Mesenchymal stem cell (in vitro differentiated cells and primary cell): ENCODE measurements around the gene SULT6B1.

Experiments
- DNase-seq: peaks from one replicate; pipeline ENCODE4 v3.0.0-alpha.2; 2013
- H2AFZ ChIP-seq: one replicate; pipeline ENCODE4 v1.6.1; 2013; ENCODE audit warnings: low read depth, mild to moderate bottlenecking, control low read depth, inconsistent platforms, low read length, moderate library complexity
- H2AK5ac ChIP-seq: 2 replicates; pipeline ENCODE4 v1.6.1; 2013; ENCODE audit warnings: low read length, moderate library complexity, mild to moderate bottlenecking, inconsistent platforms; ENCODE audit not compliant: severe bottlenecking
- H2BK120ac ChIP-seq: one replicate; pipeline ENCODE4 v1.6.1; 2013; ENCODE audit warnings: low read depth, mild to moderate bottlenecking, inconsistent platforms, low read length, moderate library complexity
- H2BK12ac ChIP-seq, 2 experiments: one replicate each; pipeline ENCODE4 v1.6.1; 2013; ENCODE audit warnings: inconsistent platforms in 2 of 2, low read length in 2 of 2, mild to moderate bottlenecking in 2 of 2, moderate library complexity in 2 of 2, control low read depth in 1 of 2
- H2BK15ac ChIP-seq: one replicate; pipeline ENCODE4 v1.6.1; 2013; ENCODE audit warnings: mild to moderate bottlenecking, low read depth, inconsistent platforms; ENCODE audit not compliant: poor library complexity, severe bottlenecking
- H2BK5ac ChIP-seq: 2 replicates; pipeline ENCODE4 v1.6.1; 2013; ENCODE audit warnings: low read depth, mild to moderate bottlenecking, low read length, control low read depth, inconsistent platforms; ENCODE audit not compliant: poor library complexity, severe bottlenecking
- H3K14ac ChIP-seq, 2 experiments: one replicate each; pipeline ENCODE4 v1.6.1; 2013; ENCODE audit warnings: inconsistent platforms in 2 of 2, low read length in 2 of 2, control low read depth in 1 of 2, mild to moderate bottlenecking in 1 of 2, moderate library complexity in 1 of 2
- H3K18ac ChIP-seq, 2 experiments: one replicate each; pipeline ENCODE4 v1.6.1; 2013; ENCODE audit warnings: inconsistent platforms in 2 of 2, low read length in 2 of 2, control low read depth in 1 of 2, low read depth in 1 of 2, mild to moderate bottlenecking in 1 of 2
- H3K23ac ChIP-seq, 2 experiments: one replicate each; pipeline ENCODE4 v1.6.1; 2013; ENCODE audit warnings: inconsistent platforms in 2 of 2, low read length in 2 of 2, mild to moderate bottlenecking in 2 of 2, moderate library complexity in 2 of 2, control low read depth in 1 of 2
- H3K27ac ChIP-seq: 2 replicates; pipeline ENCODE4 v1.5.1; 2013; ENCODE audit warnings: mild to moderate bottlenecking, moderate library complexity, low read length, control low read depth, inconsistent platforms; ENCODE audit not compliant: poor library complexity, severe bottlenecking
- H3K27me3 ChIP-seq, 2 experiments: 2 replicates each; pipeline versions ENCODE4 v1.6.1 to v1.7.0; 2013; ENCODE audit warnings: low read length in 2 of 2, mild to moderate bottlenecking in 2 of 2, moderate library complexity in 2 of 2, control low read depth in 1 of 2, inconsistent platforms in 1 of 2; ENCODE audit not compliant: control insufficient read depth in 1 of 2, insufficient read depth in 1 of 2
- H3K36me3 ChIP-seq, 2 experiments: 2 replicates each; pipeline versions ENCODE4 v1.6.1 to v1.7.0; 2013; ENCODE audit warnings: low read length in 2 of 2, control low read depth in 1 of 2, inconsistent platforms in 1 of 2, low read depth in 1 of 2, mild to moderate bottlenecking in 1 of 2; ENCODE audit not compliant: insufficient read depth in 2 of 2, control insufficient read depth in 1 of 2
- H3K4ac ChIP-seq, 2 experiments: one replicate each; pipeline ENCODE4 v1.6.1; 2013; ENCODE audit warnings: inconsistent platforms in 2 of 2, low read length in 2 of 2, mild to moderate bottlenecking in 2 of 2, moderate library complexity in 2 of 2, control low read depth in 1 of 2, low read depth in 1 of 2
- H3K4me1 ChIP-seq: 2 replicates; pipeline ENCODE4 v1.6.1; 2013; ENCODE audit warnings: low read depth, low read length, control low read depth; ENCODE audit not compliant: control insufficient read depth, insufficient read depth
- H3K4me2 ChIP-seq: 2 replicates; pipeline ENCODE4 v1.6.1; 2013; ENCODE audit warnings: low read length, mild to moderate bottlenecking, inconsistent platforms; ENCODE audit not compliant: poor library complexity, severe bottlenecking
- H3K4me3 ChIP-seq, 2 experiments: 2 replicates each; pipeline versions ENCODE4 v1.5.1 to v1.7.0; 2013; ENCODE audit warnings: low read length in 2 of 2, mild to moderate bottlenecking in 2 of 2, control low read depth in 1 of 2, low read depth in 1 of 2; ENCODE audit not compliant: insufficient read depth in 1 of 2
- H3K79me1 ChIP-seq: replicated peaks from 2 replicates; pipeline ENCODE4 v1.6.1; 2013; ENCODE audit warnings: mild to moderate bottlenecking, control low read depth, low read length, inconsistent platforms; ENCODE audit not compliant: poor library complexity, severe bottlenecking
- H3K9ac ChIP-seq: 2 replicates; pipeline ENCODE4 v1.7.0; 2013; ENCODE audit warnings: mild to moderate bottlenecking, low read length, moderate library complexity
- H3K9me3 ChIP-seq: 2 replicates; pipeline ENCODE4 v1.7.0; 2013; ENCODE audit warnings: mild to moderate bottlenecking, low read length; ENCODE audit not compliant: control insufficient read depth
- H4K8ac ChIP-seq: one replicate; pipeline ENCODE4 v1.6.1; 2013; ENCODE audit warnings: inconsistent platforms, mild to moderate bottlenecking, low read length, moderate library complexity
- H4K91ac ChIP-seq: one replicate; pipeline ENCODE4 v1.6.1; 2013; ENCODE audit warnings: mild to moderate bottlenecking, low read length, inconsistent platforms
- WGBS: methylation state at CpG from one replicate; pipeline ENCODE4 v1.1.7; 2013; ENCODE audit warnings: mixed read lengths; 5-methylcytosine and 5-hydroxymethylcytosine counted together

SULT6B1 gene

GRCh38 chr2:37224063-37224462 lies 35.6 kb upstream of the SULT6B1 start:
- Histone ChIP-seq H3K9ac (no peak overlapping the region), H3K36me3 (peaks cover 12 to 74% of the 10 kb centered on the region in 2 experiments), H3K9me3 (no peaks in the 10 kb centered on the region), H3K23ac (no peak overlapping the region), H3K18ac (no peak overlapping the region), H3K79me1 (peaks cover 17% of the 10 kb centered on the region), H2BK15ac (no peak overlapping the region), H3K4me3 (no peak overlapping the region), H3K27ac (no peak overlapping the region), H2BK5ac (no peak overlapping the region), H3K4ac (no peak overlapping the region), H2AK5ac (no peak overlapping the region), H3K4me1 (no peaks in the 10 kb centered on the region), H3K14ac (no peak overlapping the region), H2BK12ac (no peak overlapping the region), H4K8ac (no peak overlapping the region), H3K4me2 (no peak overlapping the region), H3K27me3 (no peaks in the 10 kb centered on the region), H4K91ac (no peak overlapping the region), H2AFZ (no peak overlapping the region), H2BK120ac (no peak overlapping the region)
- DNase-seq = no peak
- WGBS = 100% methylated on average over 1 of the region's 1 CpG

- no peak for DNase-seq
- H3K4ac ChIP-seq = no peak overlapping the region
- H3K9me3 ChIP-seq = no peaks in the 10 kb centered on the region
- no peak overlapping the region for H2BK15ac ChIP-seq
- H3K14ac ChIP-seq = no peak overlapping the region
- H3K4me3 ChIP-seq = no peak overlapping the region
- no peak overlapping the region for H2BK12ac ChIP-seq
- no peak overlapping the region for H2BK5ac ChIP-seq
- H3K27ac ChIP-seq = no peak overlapping the region
- no peak overlapping the region for H3K4me2 ChIP-seq
- no peaks in the 10 kb centered on the region for H3K4me1 ChIP-seq
- WGBS = 97% methylated on average over 4 of the region's 4 CpGs
- no peak overlapping the region for H3K18ac ChIP-seq
- H2AK5ac ChIP-seq = no peak overlapping the region
- no peak overlapping the region for H2BK120ac ChIP-seq
- no peaks in the 10 kb centered on the region for H3K27me3 ChIP-seq
- no peak overlapping the region for H2AFZ ChIP-seq
- no peak overlapping the region for H4K91ac ChIP-seq
- H3K9ac ChIP-seq = no peak overlapping the region
- no peak overlapping the region for H4K8ac ChIP-seq
- H3K23ac ChIP-seq = no peak overlapping the region
- peaks cover 10 to 77% of the 10 kb centered on the region in 2 experiments for H3K36me3 ChIP-seq
- peaks cover 16% of the 10 kb centered on the region for H3K79me1 ChIP-seq
These were observed 34.7 kb upstream of the SULT6B1 start for GRCh38 chr2:37223131-37223530.

- H2BK15ac ChIP-seq = no peak overlapping the region
- no peaks in the 10 kb centered on the region for H3K9me3 ChIP-seq
- H3K36me3 ChIP-seq = peaks cover 11 to 90% of the 10 kb centered on the region in 2 experiments
- H4K91ac ChIP-seq = no peak overlapping the region
- H3K79me1 ChIP-seq = peaks cover 16% of the 10 kb centered on the region
- no peak overlapping the region for H2BK5ac ChIP-seq
- no peaks in the 10 kb centered on the region for H3K27me3 ChIP-seq
- no peak overlapping the region for H3K4me3 ChIP-seq
- H4K8ac ChIP-seq = no peak overlapping the region
- H3K27ac ChIP-seq = no peak overlapping the region
- H2BK120ac ChIP-seq = no peak overlapping the region
- H3K4me1 ChIP-seq = no peaks in the 10 kb centered on the region
- over 99% methylated on average over 4 of the region's 4 CpGs for WGBS
- no peak for DNase-seq
- no peak overlapping the region for H3K18ac ChIP-seq
- no peak overlapping the region for H3K4ac ChIP-seq
- H3K23ac ChIP-seq = no peak overlapping the region
- no peak overlapping the region for H3K9ac ChIP-seq
- no peak overlapping the region for H2AK5ac ChIP-seq
- H3K4me2 ChIP-seq = no peak overlapping the region
- H2AFZ ChIP-seq = no peak overlapping the region
- H2BK12ac ChIP-seq = no peak overlapping the region
- H3K14ac ChIP-seq = no peak overlapping the region
These were observed 30.6 kb upstream of the SULT6B1 start for GRCh38 chr2:37219046-37219445.

- H3K23ac ChIP-seq = no peak overlapping the region
- no peak overlapping the region for H2BK120ac ChIP-seq
- no peak overlapping the region for H3K4ac ChIP-seq
- H2AK5ac ChIP-seq = no peak overlapping the region
- WGBS = no CpG with 5 or more reads among the region's 1 CpG
- peaks cover 8 to 90% of the 10 kb centered on the region in 2 experiments for H3K36me3 ChIP-seq
- H4K8ac ChIP-seq = no peak overlapping the region
- no peak overlapping the region for H3K27ac ChIP-seq
- no peak overlapping the region for H3K14ac ChIP-seq
- no peak overlapping the region for H3K4me3 ChIP-seq
- no peak overlapping the region for H3K4me2 ChIP-seq
- H3K18ac ChIP-seq = no peak overlapping the region
- H3K9ac ChIP-seq = peak overlapping the region; percentile 55
- H2BK12ac ChIP-seq = no peak overlapping the region
- no peaks in the 10 kb centered on the region for H3K27me3 ChIP-seq
- no peak overlapping the region for H2BK15ac ChIP-seq
- H3K79me1 ChIP-seq = peaks cover 8% of the 10 kb centered on the region
- no peak overlapping the region for H2AFZ ChIP-seq
- no peak for DNase-seq
- H2BK5ac ChIP-seq = no peak overlapping the region
- H4K91ac ChIP-seq = no peak overlapping the region
- H3K9me3 ChIP-seq = no peaks in the 10 kb centered on the region
- H3K4me1 ChIP-seq = peaks cover 2% of the 10 kb centered on the region
These were observed 26.8 kb upstream of the SULT6B1 start for GRCh38 chr2:37215250-37215649.
